Panc1 (cell line): ENCODE data around the gene AMIGO3. TPM values are rescaled to one million over a fixed set of nuclear protein-coding genes. Genes with fewer than 3 reads are reported as not detected.
A peak's percentile ranks its signal among the peaks of the same experiment; 100 is the strongest.
"Not testable (repeated sequence)": the region's sequence is repeated elsewhere in the genome, so short reads cannot be mapped to it uniquely, and the experiment has no call there.

Experiments used
- ATAC-seq: fragments of 200-7000 bp; cut with Tn5 transposase; 2 replicates; pipeline ENCODE4 v1.9.1; 2020; ENCODE audit warnings: mild to moderate bottlenecking, moderate library complexity
- BruUV-seq: library from RNA; stranded (reverse); fragments of 400-500 nt; replicated peaks from 2 replicates; lab custom pipeline; 2021; lab: Mats Ljungman, UMichigan
- CTCF ChIA-PET: fragments of 300-600 bp; sonication (Branson Sonifier 250); formaldehyde crosslinking; loops from one replicate; lab custom pipeline; 2022; ENCODE audit warnings: antibody characterized with exemption; lab: Charles Lee
- POLR2A ChIA-PET: fragments of 300-600 bp; sonication (Branson Sonifier 250); formaldehyde crosslinking; loops from one replicate; lab custom pipeline; 2022; ENCODE audit warnings: antibody characterized with exemption; lab: Charles Lee
- DNase-seq: peaks from one replicate; pipeline ENCODE4 v3.0.0-alpha.2; 2010; ENCODE audit warnings: low read depth, low spot score
- H3K27ac ChIP-seq: 2 replicates; pipeline ENCODE4 v1.5.1; 2011; ENCODE audit warnings: mild to moderate bottlenecking, low read length, inconsistent platforms
- H3K27me3 ChIP-seq: fragments of 200-500 bp; sonication (Bioruptor generic); 2 replicates; pipeline ENCODE4 v1.6.0; 2014; ENCODE audit warnings: low read length, inconsistent platforms; ENCODE audit not compliant: control insufficient read depth, insufficient read depth
- H3K36me3 ChIP-seq: fragments of 200-500 bp; sonication (Bioruptor generic); 2 replicates; pipeline ENCODE4 v1.5.1; 2014; ENCODE audit warnings: inconsistent platforms, mild to moderate bottlenecking, low read length, moderate library complexity; ENCODE audit not compliant: control insufficient read depth, insufficient read depth
- H3K4me1 ChIP-seq: 2 replicates; pipeline ENCODE4 v1.5.1; 2011; ENCODE audit warnings: inconsistent platforms, mild to moderate bottlenecking, low read length, moderate library complexity; ENCODE audit not compliant: control insufficient read depth, insufficient read depth
- H3K4me3 ChIP-seq, 2 experiments: 2 replicates each; pipeline ENCODE4 v1.5.1; 2011 to 2012; ENCODE audit warnings: low read depth in 2 of 2, low read length in 2 of 2, mild to moderate bottlenecking in 2 of 2, inconsistent platforms in 1 of 2, moderate library complexity in 1 of 2
- H3K9me3 ChIP-seq: fragments of 200-500 bp; sonication (Bioruptor generic); 2 replicates; pipeline ENCODE4 v1.5.1; 2014; ENCODE audit warnings: low read depth, mild to moderate bottlenecking, inconsistent platforms, low read length, moderate library complexity; ENCODE audit not compliant: control insufficient read depth, insufficient read depth
- in situ Hi-C: cut with HindIII; loops from 2 replicates; pipeline ENCODE4 v1.10.0; 2016; ENCODE audit warnings: low sequenced_read_pairs, low pct_unique_long_range_greater_than_20kb
- intact Hi-C: fragments of 100-400 bp; cut with micrococcal nuclease; formaldehyde crosslinking; loops from one replicate; pipeline ENCODE4 v1.10.0; 2022; ENCODE audit not compliant: unreplicated experiment
- total RNA-seq: library from RNA; stranded (reverse); gene quantifications from one replicate; pipeline ENCODE4 v1.2.1, GENCODE V29; 2021; ENCODE audit not compliant: unreplicated experiment

AMIGO3 gene
- total RNA-seq, 1 experiment from 2014 or later, result 0.72 TPM

DNA sequence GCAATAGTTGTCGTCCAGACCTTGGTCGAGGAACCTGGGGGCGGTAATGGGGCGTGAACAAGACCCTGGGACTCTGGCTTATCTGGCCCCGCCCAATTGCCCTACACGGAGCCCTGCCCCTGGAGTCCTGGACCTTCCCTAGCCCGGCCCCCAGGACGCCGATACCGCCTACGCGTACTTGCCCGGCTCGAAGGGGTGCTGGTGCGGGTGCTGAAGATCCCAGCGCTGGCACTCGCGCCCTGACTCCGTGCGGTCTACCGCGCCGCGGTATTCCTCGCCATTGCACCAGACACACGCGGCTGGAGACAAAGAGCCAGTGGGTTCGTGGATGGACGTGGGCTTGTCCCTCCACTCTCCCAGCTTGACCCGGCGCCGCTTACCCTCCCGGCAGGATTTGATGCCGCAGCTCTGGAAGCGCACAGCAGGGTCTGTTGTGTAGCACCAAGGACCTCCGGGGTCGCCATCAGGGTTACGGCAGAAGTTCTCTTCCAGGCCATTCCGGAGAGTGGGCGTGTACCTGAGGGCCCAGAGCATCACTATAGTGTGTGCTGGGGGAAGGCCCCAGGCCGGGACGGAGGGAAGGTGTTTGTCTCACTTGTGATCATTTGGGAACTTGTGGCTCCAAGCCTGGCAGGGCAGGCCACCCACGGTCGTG, 32.6 kb downstream of the AMIGO3 start:
- intact Hi-C loops, H3K27me3 ChIP-seq, H3K4me1 ChIP-seq, POLR2A ChIA-PET, CTCF ChIA-PET, DNase-seq, in situ Hi-C loops, H3K9me3 ChIP-seq, H3K27ac ChIP-seq, H3K36me3 ChIP-seq, BruUV-seq: not testable (repeated sequence)
- H3K4me3 ChIP-seq, result peak overlapping the region; percentile 27 to 45
- ATAC-seq, result peak; percentile 74

DNA sequence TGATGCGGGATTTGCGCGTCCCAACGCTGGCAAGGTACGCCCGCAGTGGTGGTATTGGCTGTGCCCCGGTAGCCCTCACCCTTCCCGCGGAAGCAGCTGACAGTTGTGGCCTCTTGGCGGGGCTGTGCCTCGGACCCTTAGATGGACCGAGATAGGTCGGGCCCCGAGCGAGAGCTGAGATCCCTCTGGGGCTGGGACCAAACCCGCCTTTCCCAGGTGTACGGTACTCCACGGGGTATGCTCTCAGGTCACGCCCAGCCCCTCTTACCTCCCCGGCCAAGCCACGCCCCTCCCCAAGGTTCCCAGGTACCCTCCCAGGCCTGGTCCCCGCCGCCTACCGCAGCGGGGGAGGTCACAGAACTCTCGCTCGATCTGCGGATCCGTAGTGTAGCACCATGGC, 33.1 kb downstream of the AMIGO3 start:
- peak overlapping the region; percentile 27 to 45 for H3K4me3 ChIP-seq
- DNase-seq, in situ Hi-C loops, H3K27me3 ChIP-seq, H3K36me3 ChIP-seq, CTCF ChIA-PET, H3K4me1 ChIP-seq, POLR2A ChIA-PET, BruUV-seq, H3K27ac ChIP-seq, H3K9me3 ChIP-seq, intact Hi-C loops: not testable (repeated sequence)
- peak; percentile 35 for ATAC-seq

- in situ Hi-C loops, POLR2A ChIA-PET, H3K27ac ChIP-seq, intact Hi-C loops, H3K27me3 ChIP-seq, H3K36me3 ChIP-seq, H3K9me3 ChIP-seq, H3K4me1 ChIP-seq, ATAC-seq, H3K4me3 ChIP-seq, CTCF ChIA-PET, DNase-seq, BruUV-seq: not testable (repeated sequence)
Measured at GRCh38 chr3:49685846-49686245, 33.6 kb downstream of the AMIGO3 start.

DNA sequence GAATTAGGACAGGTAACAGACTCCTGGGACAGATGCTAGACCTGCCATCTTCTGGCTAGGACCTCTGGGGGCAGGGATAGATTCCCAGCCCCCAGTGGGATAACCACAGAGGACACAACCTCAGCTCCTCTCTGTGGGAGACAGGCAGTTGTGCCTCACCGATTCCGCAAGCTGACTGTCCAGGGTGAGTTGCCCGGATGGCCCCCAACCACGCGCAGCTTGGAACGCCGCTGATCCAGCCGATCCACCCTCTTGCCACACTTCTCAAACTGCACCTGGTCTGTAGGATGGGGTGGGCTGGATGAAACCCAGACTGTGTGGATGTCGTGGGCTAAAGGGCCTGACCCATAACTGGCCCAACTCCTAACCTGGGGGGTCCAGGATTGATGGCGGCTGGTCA, 34.4 kb downstream of the AMIGO3 start:
- CTCF ChIA-PET, H3K27me3 ChIP-seq, H3K4me1 ChIP-seq, H3K36me3 ChIP-seq, in situ Hi-C loops, ATAC-seq, H3K27ac ChIP-seq, H3K9me3 ChIP-seq, BruUV-seq, H3K4me3 ChIP-seq, POLR2A ChIA-PET, DNase-seq, intact Hi-C loops: not testable (repeated sequence)

DNA sequence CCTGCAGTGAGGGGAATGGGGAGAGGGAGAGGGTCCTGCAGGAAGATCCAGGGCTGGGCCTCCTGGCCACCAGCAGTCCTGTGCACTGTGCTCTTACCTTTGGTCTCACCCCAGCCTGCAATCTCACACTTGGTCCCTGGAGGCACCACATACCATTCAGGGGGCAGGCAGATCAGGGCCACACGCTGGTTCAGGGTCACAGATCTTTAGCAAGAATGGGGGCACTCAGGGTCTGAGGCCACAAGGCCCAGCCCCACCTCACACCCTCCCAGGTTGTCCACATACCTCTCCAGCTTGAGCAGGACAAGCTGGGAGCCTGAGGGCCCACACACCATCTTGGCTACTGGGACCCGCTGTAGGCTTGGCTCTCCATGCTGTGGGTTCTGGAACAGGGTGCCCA, 35.0 kb downstream of the AMIGO3 start:
- DNase-seq, H3K9me3 ChIP-seq, ATAC-seq, intact Hi-C loops, H3K27ac ChIP-seq, H3K4me3 ChIP-seq, H3K4me1 ChIP-seq, BruUV-seq, in situ Hi-C loops, H3K27me3 ChIP-seq, H3K36me3 ChIP-seq, POLR2A ChIA-PET: not testable (repeated sequence)
- CTCF ChIA-PET, result interaction anchor here (0.6 kb wide), 1 partner anchor 119 kb away, joined by 10 read pairs; the partner anchor contains the start of gene INKA1
